ENCODE measurements around the gene JMJD4. TPM values are rescaled to one million over a fixed set of nuclear protein-coding genes. Genes with fewer than 3 reads are reported as not detected.

JMJD4 gene
- total and polyA plus RNA-seq, 9 of the 15 experiments (the other 6 are each of a cell fraction or from before 2014, with no cell fraction given) = 1.4 to 42.6 (median 29.2) TPM

- H3K27ac ChIP-seq (ENCODE audit: extremely low read depth, low read depth, low read length) = no peak overlapping the region
- H3K9me1 ChIP-seq (ENCODE audit: control insufficient read depth, insufficient read depth, low read length) = no peaks in the 10 kb centered on the region
- H4K20me1 ChIP-seq (replicated peaks; ENCODE audit: control insufficient read depth, insufficient read depth, low read length) = peaks cover 17% of the 10 kb centered on the region
- no peaks in the 10 kb centered on the region for H3K9me3 ChIP-seq (replicated peaks; ENCODE audit: control insufficient read depth, insufficient read depth, low read depth, low read length)
- peaks cover 35% of the 10 kb centered on the region; the same call in 2 of the 3 replicates for H3K36me3 ChIP-seq (ENCODE audit: control insufficient read depth, insufficient read depth, low read length)
- peak overlapping the region in 1 of 2 experiments; percentile 88; a peak in 2 of 4 replicates for H3K9ac ChIP-seq (ENCODE audit: insufficient read depth in 1 of 2, low read depth in 2 of 2, low read length in 2 of 2)
- no peak for TF ChIP-seq THRA (IDR thresholded peaks at IDR 0.05)
- TF ChIP-seq ZFX (CRISPR knock-in tag; IDR thresholded peaks at IDR 0.05) = 0 out of 2 replicates have a peak, but pooled peaks have one; percentile 18
- FAIRE-seq (no peak), ATAC-seq (no peak), DNase-seq (ENCODE audit: extremely low read depth in 1 of 4, low spot score in 3 of 4) (no peak)
- H3K4me1 ChIP-seq (replicated peaks in 1 of 2; ENCODE audit: control insufficient read depth in 2 of 2, insufficient read depth in 2 of 2, low read length in 2 of 2) = peaks cover 17 to 81% of the 10 kb centered on the region in 2 experiments
- 94% methylated on average over 18 of the region's 18 CpGs for WGBS (ENCODE audit: insufficient coverage, low coverage, missing lambda C conversion rate)
- CTCF ChIA-PET (ENCODE audit: low intra/inter-chr PET ratio) = no interaction called here
- H2AFZ ChIP-seq (ENCODE audit: low read depth, low read length) = no peak overlapping the region
- H3K79me2 ChIP-seq (ENCODE audit: control insufficient read depth, insufficient read depth, low read length) = peaks cover 51% of the 10 kb centered on the region
- no TSS peak for BruUV-seq (replicated peaks)
- H3K4me3 ChIP-seq = no peak overlapping the region
- intact Hi-C loops (cut with micrococcal nuclease) (no loop called here), in situ Hi-C loops (cut with MboI) (no loop called here)
- POLR2A ChIA-PET = interaction anchor here (0.6 to 1.1 kb wide), 3 partner anchors 38 to 332 kb away, joined by 3 to 4 read pairs (median 3); no protein-coding TSS in a partner anchor
- no peak overlapping the region for H3K4me2 ChIP-seq (ENCODE audit: insufficient read depth, low read length)
- H3K27me3 ChIP-seq (ENCODE audit: control insufficient read depth in 2 of 2, insufficient read depth in 2 of 2, low read length in 2 of 2) = no peaks in the 10 kb centered on the region
These were observed 2.4 kb downstream of the JMJD4 start for GRCh38 chr1:227732586-227733308.
